RPMI7951 (cell line): ENCODE results near the gene ANTXRL. TPM values are rescaled to one million over a fixed set of nuclear protein-coding genes. Genes with fewer than 3 reads are reported as not detected.
"Not testable (repeated sequence)": the region's sequence is repeated elsewhere in the genome, so short reads cannot be mapped to it uniquely, and the experiment has no call there.

Experiments used
- DNase-seq: peaks from one replicate; pipeline ENCODE4 v3.0.0-alpha.2; 2012; ENCODE audit warnings: low read depth
- total RNA-seq: library from RNA; depleted of rRNA; stranded (reverse); fragments of >200 nt; shearing (Covaris generic); gene quantifications from 2 replicates; pipeline ENCODE4 v1.2.3, GENCODE V29; 2014

ANTXRL gene
- total RNA-seq, 1 experiment from 2014 or later, result not detected

DNA sequence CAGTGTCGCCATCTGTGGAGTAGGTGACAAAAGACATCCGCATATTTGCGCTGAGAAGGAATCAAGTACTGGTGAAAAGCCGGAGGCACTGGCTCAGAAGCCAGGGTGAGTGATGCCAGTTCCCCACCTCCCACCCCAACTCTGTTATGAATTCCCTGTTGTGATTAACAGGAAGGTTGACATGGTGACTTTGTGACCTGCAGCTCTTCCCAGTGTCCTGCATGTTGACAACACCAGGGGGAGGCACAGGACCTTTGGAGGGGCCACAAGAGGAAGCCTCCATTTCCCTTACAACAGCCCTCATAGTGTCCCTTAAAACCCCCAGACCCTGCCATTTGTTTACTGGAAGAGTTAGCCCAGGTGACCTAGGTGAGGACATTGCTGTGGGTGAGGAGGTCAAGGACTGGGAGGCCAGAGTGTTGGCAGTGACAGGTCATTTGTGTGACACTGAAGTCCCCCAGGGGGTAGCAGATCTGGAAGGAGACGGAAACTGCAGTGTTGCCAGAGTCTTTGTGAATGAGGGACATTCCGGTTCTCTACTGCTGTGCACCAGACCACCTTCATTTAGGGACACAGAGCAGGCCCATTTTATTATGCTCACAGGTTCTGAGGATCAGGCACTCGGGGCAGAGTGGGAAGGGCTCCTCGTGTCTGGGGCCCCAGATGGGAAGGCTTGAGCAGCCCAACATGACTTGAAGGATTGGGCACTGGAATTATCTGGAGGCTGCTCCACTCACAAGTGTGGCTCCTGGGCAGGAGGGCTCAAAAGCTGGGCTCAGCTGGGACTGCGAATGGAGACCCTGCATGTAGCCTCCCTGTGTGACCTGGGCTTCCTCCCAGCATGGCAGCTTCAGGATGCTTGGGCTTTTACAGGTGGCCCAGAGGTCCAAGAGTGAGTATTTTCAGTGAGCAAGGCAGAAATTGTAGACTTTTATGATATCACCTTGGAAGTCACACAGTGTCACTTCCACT lies 13.0 kb upstream of the ANTXRL start:
- no peak for DNase-seq

DNA sequence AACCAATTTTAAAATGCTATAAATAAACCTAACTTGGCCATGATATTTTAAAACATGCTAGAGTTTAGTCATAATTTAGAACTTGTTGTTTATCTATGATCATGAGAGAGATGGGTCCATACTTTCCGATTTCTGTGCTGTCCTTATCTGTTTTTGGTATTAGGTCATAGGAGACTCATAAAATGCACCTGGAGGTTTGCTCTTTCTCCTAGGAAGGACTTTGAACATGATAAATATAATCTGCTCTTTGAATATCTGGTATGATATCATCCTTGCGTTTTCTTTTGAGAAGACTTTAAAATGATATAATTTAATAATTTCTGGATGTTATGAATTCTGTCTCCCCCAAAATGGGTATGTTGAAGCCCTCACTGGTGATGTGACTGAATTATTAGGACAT lies 9.0 kb upstream of the ANTXRL start:
- no peak for DNase-seq

DNA sequence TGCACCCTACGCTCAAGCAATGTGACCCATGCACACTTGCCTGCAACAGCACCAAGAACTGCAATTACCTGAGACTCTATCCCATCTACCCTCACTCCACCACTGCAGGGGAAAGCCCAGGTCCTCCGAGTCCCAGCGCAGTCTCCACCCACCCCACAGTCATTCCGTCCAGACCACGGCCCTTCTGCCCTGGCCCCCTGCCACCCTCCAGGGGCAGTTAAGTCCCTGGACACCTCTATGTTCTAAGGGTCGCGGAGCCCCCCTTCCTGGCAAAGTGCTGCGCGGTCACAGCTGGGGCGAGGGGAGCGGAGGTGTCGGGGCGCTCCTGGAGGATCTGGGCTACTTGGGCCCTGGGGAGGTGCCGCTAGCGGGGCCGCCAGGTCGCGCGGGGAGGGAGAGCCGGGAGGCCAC lies 4.4 kb upstream of the ANTXRL start:
- DNase-seq, result not testable (repeated sequence)

DNA sequence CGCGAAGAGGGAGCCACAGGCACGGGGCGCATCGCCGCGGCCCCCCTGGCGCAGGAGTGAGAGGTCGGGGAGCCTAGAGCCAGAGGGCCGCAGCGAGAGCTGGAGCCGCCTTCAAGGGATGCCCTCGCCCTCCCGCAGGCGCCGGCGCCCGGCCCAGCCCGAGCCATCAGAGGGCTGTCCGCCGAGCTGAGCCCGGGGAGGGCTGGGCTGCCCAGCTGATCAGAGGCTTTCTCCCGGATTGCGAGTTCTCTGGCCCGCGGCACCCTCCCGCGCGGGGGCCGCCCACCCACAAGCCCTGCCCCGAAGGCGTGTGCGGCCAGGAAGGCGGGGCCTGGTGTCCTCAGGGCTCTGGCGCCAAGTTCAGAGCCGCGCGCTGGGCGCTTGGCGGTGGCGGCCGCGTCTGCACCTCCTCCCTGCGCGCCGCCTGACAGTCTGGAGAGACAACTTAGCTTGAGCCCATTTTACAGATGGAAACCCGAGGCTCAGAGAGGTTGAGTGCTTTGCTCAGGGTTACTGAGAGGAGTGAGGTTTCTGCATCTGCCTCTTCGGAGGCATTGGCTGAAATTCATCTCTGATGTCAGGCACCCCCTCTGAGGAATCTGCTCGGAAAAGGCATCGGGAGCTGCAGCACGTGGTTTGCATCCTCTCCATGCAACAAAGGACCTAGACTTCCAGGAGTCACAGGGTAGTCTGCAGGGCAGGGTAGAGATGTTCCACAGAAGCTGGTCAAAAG lies 3.8 kb upstream of the ANTXRL start:
- DNase-seq, result peak; percentile 51

DNA sequence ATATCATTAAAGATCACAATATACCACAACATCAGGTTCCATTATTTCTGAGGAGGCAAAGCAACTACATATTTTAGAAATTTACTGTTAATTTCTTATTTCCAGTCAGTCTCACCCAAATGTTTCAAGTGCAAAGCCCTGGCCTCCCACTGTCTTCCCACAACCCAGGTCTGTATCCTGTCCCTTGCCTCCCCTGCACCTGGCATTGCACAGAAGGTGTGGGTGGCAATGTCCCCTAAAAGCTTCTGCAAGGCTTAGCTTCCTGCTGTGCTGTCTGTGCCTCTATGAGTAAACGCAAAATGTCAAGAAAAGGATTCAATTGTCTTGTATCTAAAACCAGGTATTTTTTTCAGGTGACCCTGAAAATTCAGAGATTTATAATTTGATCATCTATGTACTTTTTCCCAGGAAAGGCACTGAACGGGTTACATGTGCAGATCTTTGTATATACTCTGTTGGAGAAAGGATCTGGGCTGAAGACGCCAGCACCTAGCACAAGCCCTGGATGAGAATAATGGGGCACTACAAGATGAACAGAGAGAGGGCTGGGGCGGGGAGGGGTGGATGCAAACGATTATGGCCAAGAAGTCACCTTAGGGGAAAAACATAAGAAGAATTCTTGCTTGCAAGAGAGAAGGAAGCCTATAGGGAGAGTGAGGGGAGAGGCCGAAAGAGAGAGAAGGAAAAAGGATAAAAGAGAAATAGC lies 3.1 kb upstream of the ANTXRL start:
- DNase-seq, result no peak

DNA sequence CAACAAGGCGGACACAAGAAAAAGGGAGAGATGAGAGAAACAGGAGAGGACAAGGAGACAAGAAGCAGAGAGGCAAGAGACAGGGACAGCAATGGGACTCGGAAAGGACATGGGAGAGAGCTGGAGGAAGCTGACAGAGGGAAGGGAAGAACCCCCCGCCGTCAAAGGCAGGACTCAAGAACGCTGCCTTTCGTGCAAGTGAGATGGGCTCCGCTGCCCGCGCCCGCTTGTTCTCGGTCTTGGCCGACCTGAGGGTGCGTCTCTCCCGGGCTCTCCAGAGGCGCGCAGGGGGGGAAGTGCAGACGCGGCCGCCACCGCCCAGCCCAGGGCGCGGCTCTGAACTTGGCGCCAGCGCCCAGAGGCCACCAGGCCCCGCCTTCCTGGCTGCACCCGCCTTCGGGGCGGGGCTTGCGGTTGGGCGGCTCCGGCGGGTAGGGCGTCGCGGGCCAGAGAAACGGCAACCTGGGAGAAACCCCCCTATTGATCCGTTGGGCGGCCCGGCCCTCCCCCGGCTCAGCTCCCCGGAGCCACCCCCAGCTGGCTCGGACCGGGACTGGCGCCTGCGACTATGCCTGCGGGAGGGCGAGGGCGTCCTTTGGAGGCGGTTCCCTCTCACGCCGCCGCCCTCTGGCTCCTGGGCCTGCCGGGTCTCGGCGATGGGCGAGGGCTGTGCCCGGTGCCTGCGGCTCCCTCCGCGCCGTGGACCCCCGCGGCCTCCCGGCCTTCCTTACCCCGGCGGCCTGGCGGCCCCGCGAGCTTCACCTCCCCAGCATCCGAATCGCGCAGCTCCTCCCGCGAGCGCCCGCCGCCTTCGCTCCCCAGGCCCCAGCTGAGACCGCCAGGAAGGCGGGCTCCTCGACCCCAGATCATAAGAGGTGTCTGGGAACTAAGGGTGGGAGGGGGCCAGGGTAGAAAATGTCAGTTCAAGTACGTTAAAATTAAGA lies 2.2 kb upstream of the ANTXRL start:
- peak; percentile 71 for DNase-seq

DNA sequence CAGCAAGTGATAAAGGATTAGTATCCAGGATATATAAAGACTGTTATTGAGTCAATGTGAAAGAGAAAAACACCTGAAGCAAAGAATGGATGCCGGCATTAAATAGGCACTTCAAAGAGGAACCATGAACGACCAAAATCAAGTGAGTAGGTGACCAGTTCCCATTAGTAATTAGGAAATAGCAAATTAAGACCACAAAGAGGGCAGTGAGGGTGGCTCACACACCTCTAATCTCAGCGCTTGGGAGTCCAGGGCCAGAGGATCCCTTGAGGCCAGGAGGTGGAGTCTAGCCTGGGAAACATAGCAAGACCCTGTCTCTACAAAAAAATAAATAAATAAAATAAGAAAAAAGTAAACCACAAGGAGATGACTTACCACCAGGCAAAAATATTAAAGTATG lies 1.5 kb upstream of the ANTXRL start:
- DNase-seq, result no peak

DNA sequence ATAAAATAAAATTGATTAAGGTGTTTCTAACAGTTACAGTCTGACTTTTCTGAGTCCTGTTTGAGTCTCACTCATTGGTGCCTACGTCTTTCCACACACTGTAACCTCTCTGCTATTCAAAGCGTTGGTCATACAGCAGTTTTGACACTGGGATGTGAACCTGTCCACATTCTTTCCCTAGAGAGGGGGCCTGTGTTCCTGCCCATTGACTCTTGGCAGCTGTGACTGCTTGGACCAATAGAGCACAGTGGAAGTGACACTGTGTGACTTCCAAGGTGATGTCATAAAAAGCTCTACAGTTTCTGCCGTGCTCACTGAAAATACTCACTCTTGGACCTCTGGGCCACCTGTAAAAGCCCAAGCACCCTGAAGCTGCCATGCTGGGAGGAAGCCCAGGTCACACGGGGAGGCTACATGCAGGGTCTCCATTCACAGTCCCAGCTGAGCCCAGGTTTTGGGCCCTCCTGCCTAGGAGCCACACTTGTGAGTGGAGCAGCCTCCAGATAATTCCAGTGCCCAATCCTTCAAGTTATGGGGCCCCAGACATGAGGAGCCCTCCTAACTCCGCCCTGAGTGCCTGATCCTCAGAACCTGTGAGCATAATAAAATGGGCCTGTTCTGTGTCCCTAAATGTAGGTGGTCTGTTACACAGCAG lies 704 bp upstream of the ANTXRL start:
- DNase-seq, result no peak

DNA sequence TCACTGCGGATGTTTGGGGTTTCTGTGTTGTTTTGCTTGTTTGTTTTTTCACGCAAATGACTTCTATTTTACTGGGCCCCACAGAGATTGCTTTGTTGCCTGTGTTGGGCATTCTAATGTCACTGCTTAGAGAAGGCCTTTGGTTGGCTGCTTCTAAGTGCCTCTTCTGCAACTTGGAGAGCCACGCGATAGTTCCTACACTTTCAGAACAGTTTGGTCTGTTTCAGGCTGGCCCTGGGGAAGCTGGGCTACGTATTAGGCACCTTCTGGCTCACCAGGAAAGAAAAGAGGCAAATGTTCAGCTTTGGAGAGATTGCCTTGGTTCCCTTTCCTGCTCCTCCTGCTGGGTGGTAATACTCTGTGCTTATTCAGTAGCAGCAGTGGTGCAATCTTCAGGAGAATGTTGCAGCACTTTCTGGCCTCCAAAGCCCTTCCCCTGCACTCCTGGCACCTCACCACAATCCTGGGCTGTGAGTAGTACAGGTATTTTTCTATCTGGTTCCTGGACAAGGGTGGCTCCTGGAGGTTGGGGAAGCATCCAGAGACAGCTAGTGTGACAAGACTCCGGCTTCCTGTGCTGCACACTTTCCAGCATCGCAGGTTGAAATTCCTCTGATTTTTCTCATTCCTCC lies 1.2 kb downstream of the ANTXRL start:
- no peak for DNase-seq

DNA sequence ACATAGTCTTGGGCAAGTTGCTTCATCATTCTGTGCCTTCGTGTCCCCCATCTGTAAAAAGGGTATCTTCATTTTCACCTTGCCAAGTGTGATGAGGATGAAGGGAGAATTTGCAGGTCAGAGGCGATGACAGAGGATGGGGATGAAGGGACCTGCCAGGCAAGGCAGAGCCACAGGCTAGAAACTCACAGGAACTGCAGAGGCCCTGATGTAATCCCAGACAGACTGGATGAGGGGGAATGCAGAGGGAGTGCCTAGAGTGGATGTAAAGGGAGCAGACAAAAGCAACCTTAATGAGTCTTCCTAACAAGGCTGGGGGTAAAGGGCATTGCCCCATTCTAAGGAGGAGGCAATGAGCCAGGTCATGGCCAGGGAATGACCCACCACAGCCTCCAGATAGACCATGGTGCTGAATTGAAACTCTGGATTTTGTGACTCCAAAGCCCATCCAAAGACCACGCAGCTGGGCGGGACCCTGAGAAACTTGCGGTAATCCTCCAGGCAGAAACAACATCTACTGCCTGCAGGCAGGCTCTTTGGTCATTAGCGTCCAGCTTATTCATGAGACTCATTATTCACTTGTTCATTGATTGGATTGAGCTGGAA lies 1.9 kb downstream of the ANTXRL start:
- no peak for DNase-seq

DNA sequence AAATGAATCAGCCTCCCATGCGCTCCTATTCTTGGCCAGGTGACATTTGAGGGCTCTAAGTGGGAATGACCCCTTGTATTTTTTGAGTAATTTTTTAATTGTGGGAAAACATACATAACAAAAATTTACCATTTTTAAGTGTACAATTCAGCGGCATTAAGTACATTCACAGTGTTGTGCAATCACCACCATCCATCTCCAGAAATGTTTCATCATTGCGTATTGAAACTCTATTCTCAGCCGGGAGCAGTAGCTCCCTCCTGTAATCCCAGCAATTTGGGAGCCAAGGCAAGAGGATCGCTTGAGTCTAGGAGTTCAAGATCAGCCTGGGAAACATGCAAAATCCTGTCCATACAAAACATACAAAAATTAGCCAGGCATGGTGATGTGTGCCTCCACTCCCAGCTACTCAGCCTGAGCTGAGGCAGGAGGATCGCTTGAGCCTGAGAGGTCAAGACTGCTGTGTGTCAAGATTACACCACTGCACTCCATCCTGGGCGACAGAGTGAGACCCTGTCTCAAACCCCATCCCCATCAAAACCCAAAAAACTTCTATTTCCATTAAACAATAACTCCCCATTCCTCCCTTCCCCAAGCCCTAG lies 2.5 kb downstream of the ANTXRL start:
- DNase-seq, result no peak

DNA sequence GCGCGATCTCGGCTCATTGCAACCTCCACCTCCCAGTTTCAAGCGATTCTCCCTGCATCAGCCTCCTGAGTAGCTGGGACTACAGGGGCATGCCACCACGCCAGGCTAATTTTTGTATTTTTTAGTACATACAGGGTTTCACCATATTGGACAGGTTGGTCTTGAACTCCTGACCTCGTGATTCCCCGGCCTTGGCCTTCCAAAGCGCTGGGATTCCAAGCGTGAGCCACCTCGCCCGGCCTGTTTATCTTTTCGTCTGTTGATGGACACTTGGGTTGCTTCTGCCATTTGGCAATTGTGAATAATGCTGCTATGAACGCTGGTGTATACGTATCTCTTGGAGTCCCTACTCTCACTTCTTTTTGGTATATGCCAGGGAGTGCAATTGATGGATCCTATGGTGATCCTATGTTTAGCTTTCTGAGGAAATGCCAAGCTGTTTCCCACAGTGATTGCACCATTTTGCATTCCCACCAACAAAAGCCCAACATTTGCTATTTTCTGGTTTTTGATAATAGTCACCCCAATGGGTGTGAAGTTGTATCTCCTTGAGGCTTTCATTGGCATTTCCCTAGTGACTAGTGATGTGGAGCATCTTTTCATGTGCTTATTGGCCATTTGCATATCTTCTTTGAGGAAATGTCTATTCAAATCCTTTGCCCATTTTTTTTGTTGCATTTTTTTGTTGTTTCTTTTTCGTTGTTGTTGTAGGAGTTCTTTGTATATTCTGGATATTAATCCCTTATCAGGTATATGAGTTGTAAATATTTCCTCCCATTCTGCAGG lies 3.5 kb downstream of the ANTXRL start:
- DNase-seq, result no peak

DNA sequence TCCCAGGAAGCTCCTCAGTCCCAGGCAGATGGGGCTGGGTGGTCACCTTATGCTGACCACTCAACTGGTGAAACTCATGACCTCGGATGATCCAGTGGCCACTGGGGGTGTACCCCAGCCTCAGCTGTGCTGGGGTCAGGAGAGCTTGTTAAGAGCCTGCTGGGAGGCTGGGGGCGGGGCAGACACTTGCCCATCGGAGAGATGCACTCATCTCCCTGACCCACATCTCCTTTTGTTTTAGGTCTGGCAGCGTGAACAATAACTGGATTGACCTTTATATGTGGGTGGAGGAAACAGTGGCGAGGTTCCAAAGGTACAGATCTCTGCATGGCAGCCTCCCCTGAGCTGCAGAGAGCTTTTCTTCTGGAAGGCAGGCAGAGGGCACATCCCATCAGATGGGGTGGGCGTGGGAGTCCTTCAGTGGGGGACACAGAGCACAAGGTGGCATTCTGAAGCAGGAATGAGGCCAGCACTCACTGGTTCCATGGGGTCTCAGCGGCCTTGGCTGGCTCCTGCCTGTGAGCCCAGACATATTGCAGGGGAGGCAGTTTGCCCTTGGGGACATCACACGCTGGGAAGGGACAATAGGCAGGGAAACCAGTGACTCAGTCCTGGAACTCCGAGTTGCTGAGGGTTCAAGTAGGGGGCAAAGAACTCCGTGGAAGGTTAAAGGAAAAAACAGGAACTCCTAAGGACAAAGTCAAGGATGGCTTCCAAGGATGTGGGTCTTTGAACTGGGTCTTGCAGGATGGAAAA lies 5.2 kb downstream of the ANTXRL start:
- no peak for DNase-seq

DNA sequence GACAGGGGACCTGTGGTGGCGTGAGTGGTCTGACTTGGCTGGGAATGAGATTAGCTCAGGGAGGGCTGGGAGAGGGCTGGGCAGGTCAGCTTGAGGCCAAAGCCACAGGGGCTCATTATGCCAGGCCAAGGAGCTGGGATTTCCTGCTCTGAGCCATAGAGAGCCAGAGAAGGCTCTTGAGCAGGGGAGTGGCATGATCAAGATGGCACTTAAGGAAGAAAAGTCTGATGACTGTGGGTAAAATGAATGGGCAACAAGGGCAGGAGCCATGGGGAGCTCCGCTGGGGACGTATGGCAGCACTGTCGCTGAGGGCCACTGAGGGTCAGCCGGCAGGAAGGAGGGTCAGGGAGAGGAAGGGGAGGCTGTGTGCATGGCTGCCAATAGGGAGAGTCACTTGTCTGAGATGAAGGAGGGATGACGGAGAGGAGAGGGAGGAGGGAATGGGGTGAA lies 5.8 kb downstream of the ANTXRL start:
- DNase-seq, result no peak

DNA sequence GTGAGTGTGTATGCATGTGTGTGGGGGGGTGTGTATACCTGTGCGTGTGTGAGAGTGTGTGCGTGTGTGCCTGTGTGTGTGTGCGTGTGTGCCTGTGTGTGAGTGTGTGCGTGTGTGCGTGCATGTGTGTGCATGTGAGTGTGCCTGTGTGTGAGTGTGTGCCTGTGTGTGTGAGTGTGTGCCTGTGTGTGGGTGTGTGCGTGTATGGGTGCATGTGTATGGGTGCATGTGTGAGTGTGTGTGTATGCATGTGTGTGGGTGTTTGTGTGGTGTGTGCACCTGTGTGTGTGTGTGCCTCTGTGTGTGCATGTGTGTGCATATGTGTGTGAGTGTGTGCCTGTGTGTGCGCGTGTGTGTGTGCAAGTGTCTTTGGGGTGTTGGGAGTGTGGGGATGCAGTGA lies 6.4 kb downstream of the ANTXRL start:
- DNase-seq, result no peak

DNA sequence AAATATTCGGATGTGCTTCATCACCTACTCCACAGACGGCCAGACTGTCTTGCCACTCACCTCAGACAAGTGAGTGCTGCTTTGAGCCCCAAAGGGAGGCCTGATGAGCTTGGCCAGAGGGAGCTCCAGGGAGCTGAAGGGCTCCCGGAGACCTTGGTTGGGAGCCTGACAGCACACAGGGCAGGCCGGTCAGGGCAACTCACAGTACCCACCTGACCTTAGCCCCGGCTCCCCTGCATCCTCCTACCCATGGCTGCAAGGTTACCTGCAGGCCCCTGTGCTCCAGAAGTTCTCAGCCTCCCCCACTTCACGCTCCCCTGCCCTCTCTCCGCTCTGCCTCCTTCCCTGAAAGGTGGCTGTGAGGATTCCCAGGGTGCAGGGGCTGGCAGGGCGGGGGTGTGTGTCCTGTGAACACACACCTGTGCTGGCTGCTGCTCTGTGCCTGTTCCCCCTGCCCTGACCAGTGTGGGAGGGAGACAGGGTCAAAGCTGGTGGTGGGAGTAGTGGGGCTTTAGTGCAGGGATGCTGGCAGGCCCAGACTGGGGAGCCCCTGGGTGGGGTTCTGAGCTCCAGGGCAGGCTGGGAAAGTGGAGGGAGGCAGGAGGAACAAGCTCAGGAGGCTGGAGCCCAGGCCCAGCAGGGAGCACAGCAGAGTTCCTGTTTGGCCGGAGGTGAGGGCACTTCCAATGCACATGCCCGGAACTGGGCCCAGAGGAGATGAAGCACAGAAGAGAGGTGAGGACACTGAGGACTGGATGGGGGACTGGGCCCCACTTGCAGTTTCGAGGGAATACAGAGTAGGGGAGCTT lies 7.2 kb downstream of the ANTXRL start:
- no peak for DNase-seq
